ENCODE measurements around the gene SIRT1. TPM values are rescaled to one million over a fixed set of nuclear protein-coding genes. Genes with fewer than 3 reads are reported as not detected.

Gene SIRT1
- total RNA-seq, 1 donor from 2014 or later = 27.8 TPM

DNA sequence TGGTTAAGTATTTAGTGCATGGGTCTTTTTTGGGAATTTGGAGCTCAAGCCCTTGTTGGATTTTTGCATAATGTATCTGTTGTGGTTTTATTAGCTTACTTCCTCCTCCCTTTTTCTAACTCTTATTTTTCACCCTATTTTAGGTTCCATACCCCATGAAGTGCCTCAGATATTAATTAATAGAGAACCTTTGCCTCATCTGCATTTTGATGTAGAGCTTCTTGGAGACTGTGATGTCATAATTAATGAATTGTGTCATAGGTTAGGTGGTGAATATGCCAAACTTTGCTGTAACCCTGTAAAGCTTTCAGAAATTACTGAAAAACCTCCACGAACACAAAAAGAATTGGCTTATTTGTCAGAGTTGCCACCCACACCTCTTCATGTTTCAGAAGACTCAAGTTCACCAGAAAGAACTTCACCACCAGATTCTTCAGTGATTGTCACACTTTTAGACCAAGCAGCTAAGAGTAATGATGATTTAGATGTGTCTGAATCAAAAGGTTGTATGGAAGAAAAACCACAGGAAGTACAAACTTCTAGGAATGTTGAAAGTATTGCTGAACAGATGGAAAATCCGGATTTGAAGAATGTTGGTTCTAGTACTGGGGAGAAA lies 28.0 kb downstream of the SIRT1 start:
- intact Hi-C loops (cut with micrococcal nuclease) = no loop called here
- peak overlapping the region; percentile 76 for H3K27ac Mint-ChIP-seq
- H3K4me3 Mint-ChIP-seq = no peak overlapping the region
- DNase-seq = no peak
- peaks cover 68% of the 10 kb centered on the region for H3K36me3 Mint-ChIP-seq (ENCODE audit: low read depth)
- H3K27me3 Mint-ChIP-seq = no peaks in the 10 kb centered on the region
- peaks cover 18% of the 10 kb centered on the region for H3K4me1 Mint-ChIP-seq
- no peaks in the 10 kb centered on the region for H3K9me3 Mint-ChIP-seq

DNA sequence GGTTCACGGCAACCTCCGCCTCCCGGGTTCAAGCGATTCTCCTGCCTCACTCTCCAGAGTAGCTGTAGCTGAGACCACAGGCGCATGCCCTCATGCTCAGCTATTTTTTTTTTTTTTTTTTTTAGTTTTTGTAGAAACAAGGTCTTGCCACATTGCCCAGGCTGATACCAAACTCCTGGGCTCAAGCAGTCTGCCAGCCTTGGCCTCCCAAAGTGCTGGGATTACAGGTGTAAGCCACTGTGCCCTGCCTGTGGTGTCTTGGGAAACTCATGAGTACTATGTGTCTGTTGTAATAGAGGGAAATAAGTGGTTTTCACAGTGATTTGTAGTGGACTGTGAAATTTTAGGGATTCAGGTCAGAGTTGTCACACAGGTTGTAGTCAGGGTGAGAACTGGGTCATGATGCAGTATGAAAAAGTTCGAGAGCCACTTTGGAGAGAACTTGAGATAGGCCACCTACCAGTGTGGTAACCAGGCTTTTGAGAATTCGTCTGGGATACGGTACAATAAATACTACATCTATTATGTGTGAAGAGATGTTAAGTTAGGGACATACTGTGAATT lies 30.4 kb downstream of the SIRT1 start:
- no peak overlapping the region for H3K27ac Mint-ChIP-seq
- H3K9me3 Mint-ChIP-seq = no peaks in the 10 kb centered on the region
- intact Hi-C loops (cut with micrococcal nuclease) = no loop called here
- H3K4me3 Mint-ChIP-seq = no peak overlapping the region
- H3K4me1 Mint-ChIP-seq = peaks cover 16% of the 10 kb centered on the region
- H3K27me3 Mint-ChIP-seq = no peaks in the 10 kb centered on the region
- peak; percentile 52 for DNase-seq
- peaks cover 58% of the 10 kb centered on the region for H3K36me3 Mint-ChIP-seq (ENCODE audit: low read depth)

DNA sequence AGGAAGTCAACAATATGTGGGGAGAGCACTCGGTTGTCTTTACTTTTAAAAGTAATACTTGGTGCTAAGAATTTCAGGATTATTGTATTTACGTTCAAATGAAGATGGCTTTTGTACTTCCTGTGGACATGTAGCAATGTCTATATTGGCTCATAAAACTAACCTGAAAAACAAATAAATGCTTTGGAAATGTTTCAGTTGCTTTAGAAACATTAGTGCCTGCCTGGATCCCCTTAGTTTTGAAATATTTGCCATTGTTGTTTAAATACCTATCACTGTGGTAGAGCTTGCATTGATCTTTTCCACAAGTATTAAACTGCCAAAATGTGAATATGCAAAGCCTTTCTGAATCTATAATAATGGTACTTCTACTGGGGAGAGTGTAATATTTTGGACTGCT lies 32.7 kb downstream of the SIRT1 start:
- Mint-ChIP-seq H3K4me1 (peaks cover 11% of the 10 kb centered on the region), H3K27me3 (no peaks in the 10 kb centered on the region), H3K9me3 (no peaks in the 10 kb centered on the region), H3K4me3 (no peak overlapping the region), H3K27ac (no peak overlapping the region), H3K36me3 (ENCODE audit: low read depth) (peaks cover 47% of the 10 kb centered on the region)
- intact Hi-C loops (cut with micrococcal nuclease) = no loop called here
- DNase-seq = no peak

DNA sequence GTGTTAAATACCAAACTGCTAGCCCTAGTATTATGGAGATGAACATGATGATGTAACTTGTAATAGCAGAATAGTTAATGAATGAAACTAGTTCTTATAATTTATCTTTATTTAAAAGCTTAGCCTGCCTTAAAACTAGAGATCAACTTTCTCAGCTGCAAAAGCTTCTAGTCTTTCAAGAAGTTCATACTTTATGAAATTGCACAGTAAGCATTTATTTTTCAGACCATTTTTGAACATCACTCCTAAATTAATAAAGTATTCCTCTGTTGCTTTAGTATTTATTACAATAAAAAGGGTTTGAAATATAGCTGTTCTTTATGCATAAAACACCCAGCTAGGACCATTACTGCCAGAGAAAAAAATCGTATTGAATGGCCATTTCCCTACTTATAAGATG lies 33.2 kb downstream of the SIRT1 start:
- Mint-ChIP-seq H3K9me3 (no peaks in the 10 kb centered on the region), H3K27ac (no peak overlapping the region), H3K36me3 (ENCODE audit: low read depth) (peaks cover 42% of the 10 kb centered on the region), H3K27me3 (no peaks in the 10 kb centered on the region), H3K4me3 (no peak overlapping the region), H3K4me1 (peaks cover 7% of the 10 kb centered on the region)
- no peak for DNase-seq
- intact Hi-C loops (cut with micrococcal nuclease) = no loop called here

DNA sequence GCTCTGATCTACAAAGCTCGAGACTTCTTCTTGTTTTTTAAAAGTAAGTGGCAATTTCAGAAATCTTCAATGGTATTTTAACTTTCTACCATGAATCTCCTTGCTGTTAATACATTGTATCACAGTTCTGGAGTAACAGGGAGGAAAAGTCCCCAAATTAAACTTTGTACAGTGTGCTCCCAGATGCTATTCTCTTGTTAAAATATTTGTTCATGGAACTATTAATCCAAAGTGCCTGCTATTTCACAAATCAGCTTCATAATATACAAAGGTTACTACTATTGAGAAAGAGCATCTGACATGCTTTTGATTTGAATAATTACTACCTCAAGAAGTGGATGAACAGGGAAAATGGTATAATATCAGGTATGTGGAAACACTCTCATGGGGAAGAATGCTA lies 36.6 kb downstream of the SIRT1 start:
- H3K9me3 Mint-ChIP-seq = no peaks in the 10 kb centered on the region

DNA sequence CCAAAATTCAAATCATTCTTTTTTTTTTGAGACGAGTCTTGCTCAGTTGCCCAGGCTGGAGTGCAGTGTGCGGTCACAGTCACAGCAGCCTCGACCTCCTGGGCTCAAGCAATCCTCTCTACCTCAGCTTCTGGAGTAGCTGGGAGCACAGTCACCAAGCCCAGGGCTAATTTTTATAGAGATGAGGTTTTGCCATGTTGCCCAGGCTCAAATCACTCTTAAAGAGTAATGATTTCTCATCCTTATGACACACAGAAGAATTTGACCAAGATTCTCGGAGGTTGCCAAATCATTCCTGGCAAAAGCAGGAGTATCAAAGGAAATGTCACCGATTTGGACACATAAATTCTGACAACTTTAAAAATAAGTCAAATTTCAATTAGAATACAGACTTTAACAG lies 39.1 kb downstream of the SIRT1 start:
- Mint-ChIP-seq H3K36me3 (ENCODE audit: low read depth) (peaks cover 28% of the 10 kb centered on the region), H3K27me3 (no peaks in the 10 kb centered on the region), H3K4me3 (no peak overlapping the region), H3K27ac (no peak overlapping the region), H3K4me1 (no peaks in the 10 kb centered on the region), H3K9me3 (no peaks in the 10 kb centered on the region)
- intact Hi-C loops (cut with micrococcal nuclease) = loop anchor here (10.0 kb wide), 1 partner anchor 69 kb away; no protein-coding TSS in a partner anchor
- no peak for DNase-seq

More for the DNA sequence above, 36.6 kb downstream of the SIRT1 start:
- Mint-ChIP-seq H3K4me3 (no peak overlapping the region), H3K36me3 (ENCODE audit: low read depth) (peaks cover 35% of the 10 kb centered on the region), H3K27me3 (no peaks in the 10 kb centered on the region), H3K4me1 (peaks cover 2% of the 10 kb centered on the region), H3K27ac (no peak overlapping the region)
- intact Hi-C loops (cut with micrococcal nuclease) = loop anchor here (10.0 kb wide), 1 partner anchor 66 kb away; no protein-coding TSS in a partner anchor
- DNase-seq = no peak

DNA sequence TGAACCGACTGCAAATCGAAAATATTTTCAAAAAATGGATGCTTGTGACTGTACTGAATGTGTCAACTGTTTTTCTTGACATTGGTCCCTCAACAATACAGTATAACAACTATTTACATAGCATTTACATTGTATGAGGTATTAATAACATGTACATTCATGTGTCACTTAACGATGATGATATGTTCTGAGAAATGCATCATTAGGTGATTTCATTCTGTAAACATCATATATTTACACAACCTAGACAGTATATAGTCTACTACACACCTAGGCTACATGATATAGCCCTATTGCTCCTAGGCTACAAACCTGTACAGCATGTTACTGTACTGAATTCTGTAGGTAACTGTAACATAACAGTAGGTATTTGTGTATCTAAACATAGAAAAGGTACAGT lies 39.7 kb downstream of the SIRT1 start:
- Mint-ChIP-seq H3K36me3 (ENCODE audit: low read depth) (peaks cover 25% of the 10 kb centered on the region), H3K9me3 (no peaks in the 10 kb centered on the region), H3K27ac (no peak overlapping the region), H3K27me3 (no peaks in the 10 kb centered on the region), H3K4me1 (no peaks in the 10 kb centered on the region), H3K4me3 (no peak overlapping the region)
- DNase-seq = no peak
- intact Hi-C loops (cut with micrococcal nuclease) = loop anchor here (10.0 kb wide), 1 partner anchor 69 kb away; no protein-coding TSS in a partner anchor

DNA sequence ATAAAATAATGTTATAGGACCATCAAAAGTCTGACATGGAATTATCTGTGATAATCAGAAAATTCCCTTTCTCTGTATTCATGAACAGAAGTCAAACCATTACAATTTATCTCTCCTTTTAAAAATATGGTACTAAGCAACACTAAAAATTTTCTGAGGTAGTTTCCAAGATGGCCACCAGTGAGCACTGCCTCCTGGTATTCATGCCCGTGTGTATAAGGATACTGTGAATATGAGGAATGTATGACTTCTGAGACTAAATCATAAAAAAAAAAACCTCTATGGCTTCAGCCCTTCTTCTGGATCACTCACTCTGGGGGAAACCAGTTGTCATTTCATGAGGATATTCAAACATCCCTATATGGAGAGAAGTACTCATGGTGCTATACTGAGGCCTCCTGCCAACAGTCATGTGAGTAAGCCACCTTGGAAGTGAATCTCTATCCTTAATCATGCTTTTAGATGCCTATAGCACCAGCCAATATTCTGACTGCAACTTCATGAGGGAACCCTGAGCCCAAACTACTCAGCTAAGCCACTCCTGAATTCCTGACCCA lies 41.1 kb downstream of the SIRT1 start:
- Mint-ChIP-seq H3K27ac (no peak overlapping the region), H3K36me3 (ENCODE audit: low read depth) (peaks cover 20% of the 10 kb centered on the region), H3K9me3 (no peaks in the 10 kb centered on the region), H3K4me3 (no peak overlapping the region), H3K4me1 (no peaks in the 10 kb centered on the region), H3K27me3 (no peaks in the 10 kb centered on the region)
- intact Hi-C loops (cut with micrococcal nuclease) = loop anchor here (10.0 kb wide), 1 partner anchor 71 kb away; no protein-coding TSS in a partner anchor
- no peak for DNase-seq

DNA sequence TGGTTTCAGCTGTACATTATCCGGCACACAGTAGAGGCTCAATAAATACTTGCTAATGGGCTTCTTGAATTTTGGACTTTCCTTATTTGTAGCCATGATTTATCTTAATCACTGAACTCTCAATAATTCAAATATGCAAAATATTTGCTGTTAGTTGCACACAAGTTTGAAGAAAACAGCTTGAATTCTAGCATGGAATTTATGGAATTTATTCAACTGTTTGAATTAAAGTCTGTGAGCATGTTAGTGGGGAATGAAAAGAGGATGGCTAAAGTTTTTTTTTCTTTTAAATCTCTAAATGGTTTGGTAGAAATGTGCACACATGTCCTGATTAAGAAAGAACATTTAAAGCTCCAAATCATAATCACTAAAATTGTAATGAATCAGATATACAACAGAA lies 42.5 kb downstream of the SIRT1 start:
- Mint-ChIP-seq H3K4me3 (no peak overlapping the region), H3K9me3 (no peaks in the 10 kb centered on the region), H3K27ac (no peak overlapping the region), H3K4me1 (no peaks in the 10 kb centered on the region), H3K27me3 (no peaks in the 10 kb centered on the region), H3K36me3 (ENCODE audit: low read depth) (peaks cover 22% of the 10 kb centered on the region)
- DNase-seq = no peak
- intact Hi-C loops (cut with micrococcal nuclease) = loop anchor here (10.0 kb wide), 1 partner anchor 72 kb away; no protein-coding TSS in a partner anchor

DNA sequence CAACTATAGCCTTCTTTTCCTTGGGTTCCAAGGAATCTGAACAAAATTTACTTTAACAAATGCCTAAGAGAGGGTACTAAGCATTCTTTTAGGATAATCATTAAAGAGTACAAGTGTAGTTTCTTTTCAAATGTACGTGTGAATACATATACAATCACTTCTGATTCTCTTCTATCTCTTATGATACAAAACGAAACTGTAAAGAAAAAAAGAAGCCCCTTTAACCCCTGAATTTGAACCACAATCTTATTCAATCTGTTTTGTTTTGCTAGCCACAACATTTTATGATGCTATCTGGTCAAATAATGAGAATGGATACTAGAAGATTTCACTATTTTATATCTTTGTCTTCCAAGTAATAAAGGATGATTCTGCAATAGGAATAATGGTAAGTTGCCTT lies 48.7 kb downstream of the SIRT1 start:
- Mint-ChIP-seq H3K4me3 (no peak overlapping the region), H3K9me3 (no peaks in the 10 kb centered on the region), H3K4me1 (no peaks in the 10 kb centered on the region), H3K36me3 (ENCODE audit: low read depth) (peaks cover 33% of the 10 kb centered on the region), H3K27ac (no peak overlapping the region), H3K27me3 (no peaks in the 10 kb centered on the region)
- intact Hi-C loops (cut with micrococcal nuclease) = no loop called here
- DNase-seq = no peak

DNA sequence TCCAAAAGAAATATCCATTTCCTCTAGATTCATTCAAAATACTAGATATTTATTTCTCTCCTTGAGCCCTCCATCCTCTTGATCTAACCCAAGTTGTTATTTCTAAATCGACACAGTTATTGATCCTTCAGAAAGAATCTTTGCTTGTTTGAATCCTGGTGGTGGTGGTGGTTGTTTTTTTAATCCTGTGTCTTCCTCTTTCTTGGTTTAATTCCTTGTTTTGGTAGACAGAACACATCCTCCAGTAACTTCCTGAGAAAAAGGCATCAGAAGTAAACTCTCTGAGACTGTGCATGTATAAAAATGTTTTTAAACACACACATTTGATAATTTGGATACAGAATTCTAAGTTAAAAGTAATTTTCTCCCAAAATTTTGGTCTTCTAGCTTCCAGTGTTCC lies 49.9 kb downstream of the SIRT1 start:
- intact Hi-C loops (cut with micrococcal nuclease) = no loop called here
- H3K4me1 Mint-ChIP-seq = no peaks in the 10 kb centered on the region
- no peak for DNase-seq
- no peaks in the 10 kb centered on the region for H3K27me3 Mint-ChIP-seq
- H3K9me3 Mint-ChIP-seq = no peaks in the 10 kb centered on the region
- H3K4me3 Mint-ChIP-seq = no peak overlapping the region
- H3K36me3 Mint-ChIP-seq (ENCODE audit: low read depth) = peaks cover 38% of the 10 kb centered on the region
- H3K27ac Mint-ChIP-seq = no peak overlapping the region

DNA sequence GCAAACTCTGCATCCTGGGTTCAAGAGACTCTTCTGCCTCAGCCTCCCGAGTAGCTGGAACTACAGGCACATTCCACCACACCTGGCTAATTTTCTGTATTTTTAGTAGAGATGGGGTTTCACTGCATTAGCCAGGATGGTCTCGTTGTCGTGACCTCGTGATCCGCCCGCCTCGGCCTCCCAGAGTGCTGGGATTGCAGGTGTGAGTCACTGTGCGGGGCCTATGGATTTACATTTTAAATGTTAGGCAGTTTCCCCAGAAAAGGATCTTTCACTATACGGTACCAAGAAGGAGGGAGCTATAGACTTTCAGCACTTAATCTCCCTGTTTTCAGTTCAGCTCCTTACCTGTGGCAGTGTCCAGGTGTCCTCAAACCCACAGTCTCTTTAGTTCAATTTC lies 50.8 kb downstream of the SIRT1 start:
- Mint-ChIP-seq H3K27me3 (no peaks in the 10 kb centered on the region), H3K4me3 (no peak overlapping the region), H3K4me1 (no peaks in the 10 kb centered on the region), H3K27ac (no peak overlapping the region), H3K36me3 (ENCODE audit: low read depth) (peaks cover 38% of the 10 kb centered on the region), H3K9me3 (no peaks in the 10 kb centered on the region)
- intact Hi-C loops (cut with micrococcal nuclease) = no loop called here
- no peak for DNase-seq

DNA sequence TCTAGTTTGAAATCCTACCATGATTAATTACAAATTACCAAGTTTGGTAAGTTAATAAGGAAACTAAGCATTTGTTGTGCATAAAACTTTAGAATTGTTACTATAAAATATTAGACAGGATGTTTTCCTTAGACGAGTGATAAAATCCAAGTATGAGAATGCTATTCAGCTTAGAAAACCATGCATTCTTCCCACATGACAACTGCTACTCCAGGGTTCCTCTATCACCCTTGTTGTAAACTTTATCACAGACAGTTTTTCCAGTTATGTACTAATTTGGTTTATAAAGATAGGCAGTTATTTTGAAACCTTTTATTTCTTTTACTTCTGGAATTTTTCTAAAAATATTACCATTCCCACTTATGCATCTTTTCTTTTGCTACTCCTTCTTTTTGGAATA lies 52.0 kb downstream of the SIRT1 start:
- Mint-ChIP-seq H3K27ac (no peak overlapping the region), H3K4me3 (no peak overlapping the region), H3K9me3 (no peaks in the 10 kb centered on the region), H3K4me1 (no peaks in the 10 kb centered on the region), H3K36me3 (ENCODE audit: low read depth) (peaks cover 34% of the 10 kb centered on the region), H3K27me3 (no peaks in the 10 kb centered on the region)
- intact Hi-C loops (cut with micrococcal nuclease) = no loop called here
- no peak for DNase-seq

DNA sequence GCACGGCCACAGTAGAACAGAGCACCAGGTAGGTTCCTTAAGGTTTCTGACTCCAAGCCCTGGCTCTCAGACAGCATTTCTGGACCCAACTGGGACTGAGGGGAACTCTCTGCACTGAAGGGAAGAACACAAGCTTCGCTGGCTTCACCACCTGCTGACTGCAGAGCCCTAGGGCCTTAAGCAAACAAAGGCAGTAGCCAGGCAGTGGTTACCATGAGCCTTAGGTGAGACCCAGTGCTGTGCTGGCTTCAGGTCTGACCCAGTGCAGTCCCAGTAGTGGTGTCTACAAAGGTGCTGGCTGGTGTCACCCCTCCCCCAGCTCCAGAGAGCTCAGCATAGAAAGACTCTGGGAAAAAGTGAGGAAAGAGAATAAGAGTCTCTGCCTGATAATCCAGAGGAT lies 59.5 kb downstream of the SIRT1 start:
- DNase-seq = no peak
- Mint-ChIP-seq H3K9me3 (peaks cover 3% of the 10 kb centered on the region), H3K4me3 (no peak overlapping the region), H3K36me3 (ENCODE audit: low read depth) (peaks cover 52% of the 10 kb centered on the region), H3K27me3 (no peaks in the 10 kb centered on the region), H3K4me1 (no peaks in the 10 kb centered on the region), H3K27ac (no peak overlapping the region)
- intact Hi-C loops (cut with micrococcal nuclease) = no loop called here
